ENCODE measurements around the gene CSTF2T.

CSTF2T gene

GRCh38 chr10:51683031-51683691 is 16.2 kb downstream of the CSTF2T start:
- no peaks in the 10 kb centered on the region for H3K4me1 Mint-ChIP-seq (ENCODE audit: low read depth)
- H3K36me3 Mint-ChIP-seq (ENCODE audit: low read depth) = no peaks in the 10 kb centered on the region
- H3K27me3 Mint-ChIP-seq (ENCODE audit: low read depth) = peaks cover 26% of the 10 kb centered on the region
- no peak overlapping the region for H3K4me3 Mint-ChIP-seq
- H3K9me3 Mint-ChIP-seq = no peaks in the 10 kb centered on the region
- H3K27ac Mint-ChIP-seq = no peak overlapping the region

- Mint-ChIP-seq H3K36me3 (ENCODE audit: low read depth) (no peaks in the 10 kb centered on the region), H3K9me3 (no peaks in the 10 kb centered on the region), H3K4me1 (ENCODE audit: low read depth) (no peaks in the 10 kb centered on the region), H3K27ac (no peak overlapping the region), H3K4me3 (no peak overlapping the region), H3K27me3 (ENCODE audit: low read depth) (peaks cover 37% of the 10 kb centered on the region)
Observed at GRCh38 chr10:51679841-51680240, 19.6 kb downstream of the CSTF2T start.

GRCh38 chr10:51675088-51675487 is 24.3 kb downstream of the CSTF2T start:
- no peak overlapping the region for H3K27ac Mint-ChIP-seq
- no peaks in the 10 kb centered on the region for H3K4me1 Mint-ChIP-seq (ENCODE audit: low read depth)
- H3K27me3 Mint-ChIP-seq (ENCODE audit: low read depth) = peaks cover 23% of the 10 kb centered on the region

GRCh38 chr10:51672039-51672535 is 27.3 kb downstream of the CSTF2T start:
- Mint-ChIP-seq H3K36me3 (ENCODE audit: low read depth) (no peaks in the 10 kb centered on the region), H3K27ac (no peak overlapping the region), H3K27me3 (ENCODE audit: low read depth) (peaks cover 24% of the 10 kb centered on the region), H3K4me3 (no peak overlapping the region), H3K9me3 (peaks cover 5% of the 10 kb centered on the region), H3K4me1 (ENCODE audit: low read depth) (no peaks in the 10 kb centered on the region)

More at GRCh38 chr10:51675088-51675487, 24.3 kb downstream of the CSTF2T start:
- peaks cover 5% of the 10 kb centered on the region for H3K9me3 Mint-ChIP-seq
- no peaks in the 10 kb centered on the region for H3K36me3 Mint-ChIP-seq (ENCODE audit: low read depth)
- no peak overlapping the region for H3K4me3 Mint-ChIP-seq

DNA sequence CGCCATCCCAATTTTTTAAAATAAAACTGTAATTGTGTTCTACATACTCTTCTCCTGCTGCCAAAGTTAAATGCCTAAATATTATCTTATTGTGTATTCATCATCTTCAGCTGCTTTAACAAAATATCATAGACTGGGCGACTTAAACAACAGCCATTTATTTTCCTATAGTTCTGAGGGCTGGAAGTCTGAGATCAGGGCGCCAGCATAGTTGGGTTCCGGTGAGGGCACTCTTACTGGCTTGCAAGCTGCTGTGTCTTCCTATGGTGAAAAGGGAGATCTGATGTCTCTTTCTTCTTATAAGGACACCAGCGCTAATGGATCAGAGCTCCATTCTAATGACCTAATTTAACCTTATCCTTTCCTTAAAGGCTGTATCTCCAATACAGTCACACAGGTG is 30.4 kb downstream of the CSTF2T start:
- Mint-ChIP-seq H3K4me1 (ENCODE audit: low read depth) (no peaks in the 10 kb centered on the region), H3K27me3 (ENCODE audit: low read depth) (peaks cover 22% of the 10 kb centered on the region), H3K27ac (no peak overlapping the region)

GRCh38 chr10:51668336-51668689 is 31.1 kb downstream of the CSTF2T start:
- peaks cover 5% of the 10 kb centered on the region for H3K9me3 Mint-ChIP-seq
- no peaks in the 10 kb centered on the region for H3K4me1 Mint-ChIP-seq (ENCODE audit: low read depth)
- peaks cover 21% of the 10 kb centered on the region for H3K27me3 Mint-ChIP-seq (ENCODE audit: low read depth)
- H3K36me3 Mint-ChIP-seq (ENCODE audit: low read depth) = no peaks in the 10 kb centered on the region
- H3K27ac Mint-ChIP-seq = no peak overlapping the region
- no peak overlapping the region for H3K4me3 Mint-ChIP-seq

More for the DNA sequence above, 30.4 kb downstream of the CSTF2T start:
- Mint-ChIP-seq H3K36me3 (ENCODE audit: low read depth) (no peaks in the 10 kb centered on the region), H3K4me3 (no peak overlapping the region), H3K9me3 (peaks cover 5% of the 10 kb centered on the region)

DNA sequence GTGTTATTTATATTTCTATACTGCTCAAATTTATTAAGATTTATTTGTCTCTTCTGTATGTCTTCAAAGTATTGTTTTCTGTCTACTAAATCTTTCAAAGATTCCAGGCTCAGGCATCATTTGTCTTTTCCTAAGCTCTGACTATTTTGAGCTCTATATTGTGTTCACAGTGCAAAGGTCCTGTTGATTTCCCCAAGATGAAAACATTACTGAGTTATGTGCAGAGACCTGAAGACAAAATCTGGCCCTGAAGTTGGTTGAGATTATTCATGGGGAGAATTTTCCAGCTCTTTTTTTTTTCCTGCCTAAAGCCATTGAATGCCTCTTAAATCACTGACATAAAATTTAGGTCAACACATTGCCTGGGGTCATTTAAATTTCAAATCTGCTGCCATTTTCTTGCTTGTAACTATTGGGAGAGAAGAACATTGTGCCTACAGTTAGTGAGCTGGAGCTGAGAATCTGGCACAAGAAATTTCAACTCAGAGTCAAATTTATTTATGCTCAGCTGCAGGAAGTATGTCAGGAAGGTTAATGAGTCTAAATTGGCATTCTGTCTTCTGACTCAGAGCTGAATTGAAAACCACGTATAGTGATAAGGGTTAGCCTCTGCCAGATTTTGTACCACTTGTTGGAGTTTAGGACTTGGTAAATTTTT is 31.6 kb downstream of the CSTF2T start:
- no peak overlapping the region for H3K27ac Mint-ChIP-seq
- no peak overlapping the region for H3K4me3 Mint-ChIP-seq
- H3K36me3 Mint-ChIP-seq (ENCODE audit: low read depth) = no peaks in the 10 kb centered on the region
- peaks cover 20% of the 10 kb centered on the region for H3K27me3 Mint-ChIP-seq (ENCODE audit: low read depth)
- no peaks in the 10 kb centered on the region for H3K4me1 Mint-ChIP-seq (ENCODE audit: low read depth)
- no peaks in the 10 kb centered on the region for H3K9me3 Mint-ChIP-seq

- H3K27ac Mint-ChIP-seq = no peak overlapping the region
- H3K4me1 Mint-ChIP-seq (ENCODE audit: low read depth) = no peaks in the 10 kb centered on the region
- no peak overlapping the region for H3K4me3 Mint-ChIP-seq
- no peaks in the 10 kb centered on the region for H3K9me3 Mint-ChIP-seq
- no peaks in the 10 kb centered on the region for H3K36me3 Mint-ChIP-seq (ENCODE audit: low read depth)
- peaks cover 24% of the 10 kb centered on the region for H3K27me3 Mint-ChIP-seq (ENCODE audit: low read depth)
Observed at GRCh38 chr10:51666456-51666855, 32.9 kb downstream of the CSTF2T start.

DNA sequence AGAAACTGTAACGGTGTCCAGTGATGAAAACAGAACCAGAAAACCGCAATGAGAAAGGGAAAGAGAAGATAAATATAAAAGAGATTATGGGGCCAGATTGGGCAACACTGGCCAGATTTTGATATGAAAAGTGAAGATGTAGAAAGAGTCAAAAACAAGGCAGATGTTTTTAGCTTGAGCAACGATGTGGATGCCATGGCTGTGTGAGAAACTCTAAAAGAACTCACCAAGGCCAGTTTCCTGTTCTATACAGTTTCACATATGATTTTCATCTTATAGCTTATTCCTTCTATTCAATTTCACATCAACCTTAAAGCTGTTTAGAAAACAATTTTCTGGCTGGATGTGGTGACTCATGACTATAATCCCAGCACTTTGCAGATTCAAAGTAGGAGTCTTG is 36.3 kb downstream of the CSTF2T start:
- Mint-ChIP-seq H3K4me3 (no peak overlapping the region), H3K27me3 (ENCODE audit: low read depth) (peaks cover 20% of the 10 kb centered on the region), H3K27ac (no peak overlapping the region), H3K4me1 (ENCODE audit: low read depth) (no peaks in the 10 kb centered on the region), H3K36me3 (ENCODE audit: low read depth) (no peaks in the 10 kb centered on the region), H3K9me3 (no peaks in the 10 kb centered on the region)

DNA sequence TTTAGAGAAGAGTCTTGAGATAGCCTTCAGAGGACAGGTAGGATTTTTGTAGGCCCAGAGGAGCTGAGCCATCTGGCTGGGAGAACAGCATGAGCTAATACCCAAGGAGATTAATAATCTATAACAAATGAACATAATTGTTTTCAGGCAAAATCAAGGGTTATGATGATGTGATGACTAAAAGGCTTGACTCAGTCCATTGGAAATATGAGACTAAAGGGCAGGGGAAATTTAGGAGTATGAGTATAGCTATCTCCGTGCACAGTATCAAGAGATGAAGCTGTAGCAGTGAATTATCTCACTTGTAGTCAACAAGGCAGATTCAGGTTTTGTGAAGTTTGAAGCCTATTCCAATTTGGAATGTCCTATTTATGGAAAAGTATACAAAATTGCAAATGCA is 40.1 kb downstream of the CSTF2T start:
- Mint-ChIP-seq H3K36me3 (ENCODE audit: low read depth) (no peaks in the 10 kb centered on the region), H3K9me3 (no peaks in the 10 kb centered on the region), H3K4me3 (no peak overlapping the region), H3K27ac (no peak overlapping the region), H3K27me3 (ENCODE audit: low read depth) (peaks cover 11% of the 10 kb centered on the region), H3K4me1 (ENCODE audit: low read depth) (no peaks in the 10 kb centered on the region)

- H3K36me3 Mint-ChIP-seq (ENCODE audit: low read depth) = no peaks in the 10 kb centered on the region
- no peak overlapping the region for H3K27ac Mint-ChIP-seq
- no peaks in the 10 kb centered on the region for H3K4me1 Mint-ChIP-seq (ENCODE audit: low read depth)
- H3K27me3 Mint-ChIP-seq (ENCODE audit: low read depth) = peaks cover 11% of the 10 kb centered on the region
- no peaks in the 10 kb centered on the region for H3K9me3 Mint-ChIP-seq
- no peak overlapping the region for H3K4me3 Mint-ChIP-seq
Observed at GRCh38 chr10:51658000-51658399, 41.4 kb downstream of the CSTF2T start.

DNA sequence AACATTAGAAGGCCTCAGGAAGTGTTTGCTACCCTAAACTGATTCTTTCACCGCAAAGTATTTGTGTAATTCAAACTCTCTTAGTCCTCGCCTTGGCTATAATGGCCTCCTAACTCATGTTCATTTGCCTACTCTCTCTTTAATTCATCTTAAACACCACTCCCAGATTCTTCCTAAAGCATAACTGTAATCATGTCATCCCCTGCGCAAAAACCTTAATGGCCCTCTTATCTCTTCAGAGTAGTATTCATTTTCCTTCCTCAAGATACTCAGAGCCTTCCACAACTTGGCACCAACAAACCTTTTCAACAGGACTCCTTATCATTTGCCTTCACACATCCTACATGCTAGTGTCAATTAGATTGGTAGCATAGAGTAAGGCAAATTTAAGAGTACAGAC is 42.9 kb downstream of the CSTF2T start:
- no peaks in the 10 kb centered on the region for H3K4me1 Mint-ChIP-seq (ENCODE audit: low read depth)
- no peak overlapping the region for H3K27ac Mint-ChIP-seq
- peaks cover 9% of the 10 kb centered on the region for H3K27me3 Mint-ChIP-seq (ENCODE audit: low read depth)
- no peak overlapping the region for H3K4me3 Mint-ChIP-seq
- H3K36me3 Mint-ChIP-seq (ENCODE audit: low read depth) = no peaks in the 10 kb centered on the region
- H3K9me3 Mint-ChIP-seq = no peaks in the 10 kb centered on the region

- Mint-ChIP-seq H3K27ac (no peak overlapping the region), H3K4me3 (no peak overlapping the region), H3K4me1 (ENCODE audit: low read depth) (no peaks in the 10 kb centered on the region), H3K9me3 (no peaks in the 10 kb centered on the region), H3K36me3 (ENCODE audit: low read depth) (no peaks in the 10 kb centered on the region), H3K27me3 (ENCODE audit: low read depth) (peaks cover 9% of the 10 kb centered on the region)
Observed at GRCh38 chr10:51654918-51655317, 44.5 kb downstream of the CSTF2T start.

DNA sequence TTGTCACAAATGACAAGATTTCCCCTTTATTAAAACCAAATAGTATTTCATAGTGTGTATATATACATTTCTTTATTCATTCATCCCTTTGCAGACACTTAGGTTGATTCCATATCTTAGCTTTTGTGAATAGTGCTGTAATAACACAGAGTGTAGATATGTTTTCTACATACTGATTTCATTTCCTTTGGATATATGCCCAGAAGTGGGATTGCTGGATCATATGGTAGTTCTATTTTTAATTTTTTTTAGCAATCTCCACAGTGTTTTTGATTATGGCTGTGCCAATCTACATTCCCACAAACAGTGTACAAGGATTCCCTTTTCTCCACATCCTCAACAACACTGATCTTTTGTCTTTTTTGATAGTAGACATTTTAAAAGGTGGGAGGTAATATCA is 46.4 kb downstream of the CSTF2T start:
- no peaks in the 10 kb centered on the region for H3K4me1 Mint-ChIP-seq (ENCODE audit: low read depth)
- H3K4me3 Mint-ChIP-seq = no peak overlapping the region
- peaks cover 9% of the 10 kb centered on the region for H3K27me3 Mint-ChIP-seq (ENCODE audit: low read depth)
- no peaks in the 10 kb centered on the region for H3K9me3 Mint-ChIP-seq
- H3K27ac Mint-ChIP-seq = no peak overlapping the region
- H3K36me3 Mint-ChIP-seq (ENCODE audit: low read depth) = no peaks in the 10 kb centered on the region

DNA sequence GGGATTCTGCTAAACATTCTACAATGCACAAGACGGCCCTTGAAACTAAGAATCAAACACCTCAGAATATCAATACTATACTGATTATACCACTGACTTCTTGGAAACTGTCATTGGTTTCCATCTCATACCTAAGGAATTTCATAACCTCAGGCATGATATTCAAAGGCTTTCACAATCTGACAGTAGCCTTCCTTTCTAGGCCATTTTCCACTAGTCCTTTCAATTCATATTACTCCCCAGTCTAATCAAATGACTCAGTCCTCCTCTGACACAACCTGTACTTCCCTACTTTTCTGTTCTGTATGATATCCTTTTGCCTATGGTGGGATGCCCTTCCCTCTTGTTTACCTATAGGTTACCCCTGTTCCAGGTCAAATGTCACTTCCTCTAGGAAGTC is 48.3 kb downstream of the CSTF2T start:
- Mint-ChIP-seq H3K4me1 (ENCODE audit: low read depth) (no peaks in the 10 kb centered on the region), H3K36me3 (ENCODE audit: low read depth) (no peaks in the 10 kb centered on the region), H3K4me3 (no peak overlapping the region), H3K27me3 (ENCODE audit: low read depth) (peaks cover 4% of the 10 kb centered on the region), H3K9me3 (no peaks in the 10 kb centered on the region), H3K27ac (no peak overlapping the region)
